ENCODE results near the gene ZNRD2.
"Not testable (repeated sequence)": the region's sequence is repeated elsewhere in the genome, so short reads cannot be mapped to it uniquely, and the experiment has no call there.

ZNRD2 gene

GRCh38 chr11:65569973-65570918 lies at the start of gene ZNRD2:
Gene ZNRD2 (plus strand): TSS chr11:65570477. CDS start chr11:65570492, 15 bp downstream.
- intact Hi-C loops (cut with DNase I): loop anchor here (2.0 kb wide), 2 partner anchors 29 to 45 kb away; partner anchors contain the start of genes MAP3K11 and PCNX3

GRCh38 chr11:65521777-65522521 lies 48.3 kb upstream of the ZNRD2 start:
- DNase-seq; intact Hi-C loops (cut with DNase I): not testable (repeated sequence)

More at GRCh38 chr11:65569973-65570918, at the start of gene ZNRD2:
- DNase-seq: peak; percentile 95 to 100 (median 99)

- intact Hi-C loops (cut with DNase I): not testable (repeated sequence)
Measured at GRCh38 chr11:65522718-65523630, 47.3 kb upstream of the ZNRD2 start.

GRCh38 chr11:65523631-65523968 lies 46.7 kb upstream of the ZNRD2 start:
- DNase-seq; intact Hi-C loops (cut with DNase I): not testable (repeated sequence)

More at GRCh38 chr11:65522718-65523630, 47.3 kb upstream of the ZNRD2 start:
- peak in 35 of 42 donors; percentile 25 to 86 (median 63) for DNase-seq

- DNase-seq: peak in 11 of 42 donors; percentile 29 to 70 (median 45)
- intact Hi-C loops (cut with DNase I): no loop called here
Measured at GRCh38 chr11:65524014-65524740, 46.1 kb upstream of the ZNRD2 start.

- peak; percentile 61 to 97 (median 91) for DNase-seq
- intact Hi-C loops (cut with DNase I): no loop called here
Measured at GRCh38 chr11:65524741-65525545, 45.3 kb upstream of the ZNRD2 start, which contains the start of gene SCYL1. Gene SCYL1 (plus strand): TSS chr11:65525083. CDS start chr11:65525154, 71 bp downstream.

- intact Hi-C loops (cut with DNase I): no loop called here
Measured at GRCh38 chr11:65525546-65526480, 44.5 kb upstream of the ZNRD2 start.

GRCh38 chr11:65526744-65527143 lies 43.5 kb upstream of the ZNRD2 start:
- DNase-seq: no peak
- intact Hi-C loops (cut with DNase I): no loop called here

More at GRCh38 chr11:65525546-65526480, 44.5 kb upstream of the ZNRD2 start:
- no peak for DNase-seq

GRCh38 chr11:65528819-65529350 lies 41.4 kb upstream of the ZNRD2 start:
- intact Hi-C loops (cut with DNase I): no loop called here
- DNase-seq: no peak

GRCh38 chr11:65529475-65530156 lies 40.7 kb upstream of the ZNRD2 start:
- DNase-seq: no peak
- intact Hi-C loops (cut with DNase I): no loop called here

GRCh38 chr11:65530157-65530496 lies 40.1 kb upstream of the ZNRD2 start:
- DNase-seq: no peak
- intact Hi-C loops (cut with DNase I): no loop called here

GRCh38 chr11:65532388-65533064 lies 37.8 kb upstream of the ZNRD2 start:
- intact Hi-C loops (cut with DNase I): no loop called here
- no peak for DNase-seq

GRCh38 chr11:65535102-65535501 lies 35.2 kb upstream of the ZNRD2 start:
- no peak for DNase-seq
- intact Hi-C loops (cut with DNase I): no loop called here

GRCh38 chr11:65536412-65537295 lies 33.6 kb upstream of the ZNRD2 start:
- intact Hi-C loops (cut with DNase I): no loop called here

More at GRCh38 chr11:65536412-65537295, 33.6 kb upstream of the ZNRD2 start:
- DNase-seq: no peak

Data from head of caudate nucleus (tissue), 42 donors.